ENCODE measurements around the gene LRRC73.

The LRRC73 gene

GRCh38 chr6:43495409-43495941, 14.7 kb downstream of the LRRC73 start:
- DNase-seq (ENCODE audit: low read depth, low spot score) = peak; percentile 37
- no peak overlapping the region for H3K4me3 ChIP-seq (ENCODE audit: low read length)

- no peak overlapping the region for H3K4me3 ChIP-seq (ENCODE audit: low read length)
- no peak for DNase-seq (ENCODE audit: low read depth, low spot score)
These were observed 15.4 kb downstream of the LRRC73 start for GRCh38 chr6:43494766-43495165.

GRCh38 chr6:43494321-43494720, 15.8 kb downstream of the LRRC73 start:
- no peak overlapping the region for H3K4me3 ChIP-seq (ENCODE audit: low read length)
- no peak for DNase-seq (ENCODE audit: low read depth, low spot score)

- no peak overlapping the region for H3K4me3 ChIP-seq (ENCODE audit: low read length)
- no peak for DNase-seq (ENCODE audit: low read depth, low spot score)
These were observed 16.3 kb downstream of the LRRC73 start for GRCh38 chr6:43493833-43494232.

GRCh38 chr6:43493230-43493629, 16.9 kb downstream of the LRRC73 start:
- H3K4me3 ChIP-seq (ENCODE audit: low read length) = no peak overlapping the region
- no peak for DNase-seq (ENCODE audit: low read depth, low spot score)

GRCh38 chr6:43492673-43493072, 17.5 kb downstream of the LRRC73 start:
- no peak overlapping the region for H3K4me3 ChIP-seq (ENCODE audit: low read length)
- no peak for DNase-seq (ENCODE audit: low read depth, low spot score)

GRCh38 chr6:43491750-43492661, 18.1 kb downstream of the LRRC73 start:
- H3K4me3 ChIP-seq (ENCODE audit: low read length) = no peak overlapping the region
- no peak for DNase-seq (ENCODE audit: low read depth, low spot score)

- H3K4me3 ChIP-seq (ENCODE audit: low read length) = no peak overlapping the region
- no peak for DNase-seq (ENCODE audit: low read depth, low spot score)
These were observed 19.6 kb downstream of the LRRC73 start for GRCh38 chr6:43490523-43490939.

GRCh38 chr6:43489277-43490072, 20.7 kb downstream of the LRRC73 start:
- no peak for DNase-seq (ENCODE audit: low read depth, low spot score)
- H3K4me3 ChIP-seq (ENCODE audit: low read length) = no peak overlapping the region

GRCh38 chr6:43488667-43489276, 21.4 kb downstream of the LRRC73 start:
- no peak overlapping the region for H3K4me3 ChIP-seq (ENCODE audit: low read length)
- DNase-seq (ENCODE audit: low read depth, low spot score) = no peak

- DNase-seq (ENCODE audit: low read depth, low spot score) = no peak
- no peak overlapping the region for H3K4me3 ChIP-seq (ENCODE audit: low read length)
These were observed 28.4 kb downstream of the LRRC73 start for GRCh38 chr6:43481591-43482236.

- H3K4me3 ChIP-seq (ENCODE audit: low read length) = no peak overlapping the region
- DNase-seq (ENCODE audit: low read depth, low spot score) = no peak
These were observed 29.1 kb downstream of the LRRC73 start for GRCh38 chr6:43481075-43481474.

- no peak for DNase-seq (ENCODE audit: low read depth, low spot score)
These were observed 32.2 kb downstream of the LRRC73 start for GRCh38 chr6:43478008-43478372.

GRCh38 chr6:43477235-43478007, 32.7 kb downstream of the LRRC73 start, which contains the start of gene TJAP1:
TSS of gene TJAP1 (plus strand) at chr6:43477570. CDS start at chr6:43499002, 21,432 bp downstream.
- peak within 1 kb of the TSS; percentile 80 for H3K4me3 ChIP-seq (ENCODE audit: low read length)

More at GRCh38 chr6:43478008-43478372, 32.2 kb downstream of the LRRC73 start:
- peak overlapping the region; percentile 80 for H3K4me3 ChIP-seq (ENCODE audit: low read length)

GRCh38 chr6:43476746-43477145, 33.4 kb downstream of the LRRC73 start:
- DNase-seq (ENCODE audit: low read depth, low spot score) = no peak
- peak overlapping the region; percentile 80 for H3K4me3 ChIP-seq (ENCODE audit: low read length)

More at GRCh38 chr6:43477235-43478007, 32.7 kb downstream of the LRRC73 start, which contains the start of gene TJAP1:
- peak; percentile 67 for DNase-seq (ENCODE audit: low read depth, low spot score)

GRCh38 chr6:43475516-43475915, 34.6 kb downstream of the LRRC73 start:
- no peak overlapping the region for H3K4me3 ChIP-seq (ENCODE audit: low read length)
- DNase-seq (ENCODE audit: low read depth, low spot score) = no peak

GRCh38 chr6:43472515-43472914, 37.6 kb downstream of the LRRC73 start:
- H3K4me3 ChIP-seq (ENCODE audit: low read length) = no peak overlapping the region
- no peak for DNase-seq (ENCODE audit: low read depth, low spot score)

GRCh38 chr6:43471399-43471798, 38.7 kb downstream of the LRRC73 start:
- H3K4me3 ChIP-seq (ENCODE audit: low read length) = no peak overlapping the region
- no peak for DNase-seq (ENCODE audit: low read depth, low spot score)

Measured in Jurkat, Clone E6-1 (cell line).